ENCODE measurements around the gene CBLB. TPM values are rescaled to one million over a fixed set of nuclear protein-coding genes. Genes with fewer than 3 reads are reported as not detected.

CBLB gene
- total RNA-seq, 1 donor from 2014 or later: 19.8 TPM

DNA sequence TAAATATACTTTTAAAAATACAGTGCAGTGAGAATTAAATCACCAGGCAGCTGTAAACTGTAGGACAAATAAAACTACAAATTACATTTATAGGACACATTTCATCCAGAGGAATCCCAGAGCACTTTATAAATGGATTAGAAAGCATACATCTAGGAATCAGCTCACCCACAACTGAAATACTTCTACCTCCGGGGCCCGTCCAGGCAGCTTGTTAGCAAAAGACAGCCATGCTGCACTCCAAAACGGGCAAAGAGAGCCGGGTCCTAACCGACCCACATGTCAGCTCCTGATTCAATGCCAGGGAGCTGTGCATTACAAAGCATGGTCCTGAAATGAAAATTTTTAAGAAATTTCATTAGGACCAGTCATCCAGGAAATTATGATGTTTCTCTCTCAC, 234.1 kb downstream of the CBLB start:
- Histone ChIP-seq H3K36me3 (ENCODE audit: control insufficient read depth in 3 of 3, insufficient read depth in 3 of 3, low read length in 3 of 3) (no peaks in the 10 kb centered on the region), H3K4me3 (ENCODE audit: low read length in 3 of 3) (no peak overlapping the region), H3K27ac (ENCODE audit: low read depth, low read length) (no peak overlapping the region), H3K27me3 (ENCODE audit: control insufficient read depth in 3 of 3, insufficient read depth in 3 of 3, low read length in 3 of 3) (no peaks in the 10 kb centered on the region), H3K9me3 (ENCODE audit: control insufficient read depth in 3 of 3, low read length in 3 of 3) (no peaks in the 10 kb centered on the region), H3K9ac (ENCODE audit: low read depth in 1 of 3, low read length in 3 of 3) (no peak overlapping the region), H3K4me1 (ENCODE audit: control insufficient read depth in 3 of 3, insufficient read depth in 3 of 3, low read length in 3 of 3) (no peaks in the 10 kb centered on the region)

DNA sequence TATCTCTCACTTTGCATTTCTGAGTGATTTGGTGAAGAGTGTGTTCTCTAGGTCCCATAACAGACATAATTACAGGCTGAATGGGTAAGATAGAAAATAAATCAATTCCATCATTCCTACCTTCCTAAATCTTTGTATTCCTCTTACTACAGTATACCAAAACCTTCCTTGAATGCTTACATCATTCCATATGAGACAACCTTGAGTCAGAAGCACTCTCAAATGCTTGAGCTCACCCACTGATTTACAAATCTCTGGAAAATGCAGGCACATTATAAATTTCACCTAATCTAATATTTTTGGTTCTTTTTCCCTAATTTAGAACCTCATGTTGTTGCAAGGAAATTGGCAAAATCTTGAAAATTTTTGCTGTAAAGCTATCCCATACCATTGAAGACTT, 239.1 kb downstream of the CBLB start:
- no peak overlapping the region for H3K4me3 ChIP-seq (ENCODE audit: low read length in 3 of 3)
- H3K4me1 ChIP-seq (ENCODE audit: control insufficient read depth in 3 of 3, insufficient read depth in 3 of 3, low read length in 3 of 3): no peaks in the 10 kb centered on the region
- H3K9ac ChIP-seq (ENCODE audit: low read depth in 1 of 3, low read length in 3 of 3): no peak overlapping the region
- no peaks in the 10 kb centered on the region for H3K36me3 ChIP-seq (ENCODE audit: control insufficient read depth in 3 of 3, insufficient read depth in 3 of 3, low read length in 3 of 3)
- H3K9me3 ChIP-seq (ENCODE audit: control insufficient read depth in 3 of 3, low read length in 3 of 3): no peaks in the 10 kb centered on the region
- no peaks in the 10 kb centered on the region for H3K27me3 ChIP-seq (ENCODE audit: control insufficient read depth in 3 of 3, insufficient read depth in 3 of 3, low read length in 3 of 3)
- H3K27ac ChIP-seq (ENCODE audit: low read depth, low read length): no peak overlapping the region

DNA sequence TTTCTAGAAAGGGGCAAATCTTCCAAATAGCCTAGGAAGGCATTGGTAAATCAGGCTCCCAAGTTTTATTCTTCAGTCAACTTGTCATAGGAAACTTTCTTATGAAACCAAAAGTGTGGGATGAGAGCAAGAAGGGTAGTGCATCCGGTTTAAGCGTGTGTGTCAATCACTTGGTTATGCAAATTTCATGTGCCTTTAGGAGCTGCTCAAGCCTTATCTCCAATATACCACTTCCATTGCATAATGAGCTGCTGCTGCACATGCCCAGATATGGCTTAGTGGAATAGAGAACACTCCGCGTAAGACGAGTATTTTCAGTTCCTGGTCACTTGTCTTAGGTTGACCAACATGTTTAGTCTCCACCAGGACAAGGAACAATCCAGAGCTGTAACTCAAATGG, 242.1 kb downstream of the CBLB start:
- no peaks in the 10 kb centered on the region for H3K9me3 ChIP-seq (ENCODE audit: control insufficient read depth in 3 of 3, low read length in 3 of 3)
- H3K27me3 ChIP-seq (ENCODE audit: control insufficient read depth in 3 of 3, insufficient read depth in 3 of 3, low read length in 3 of 3): no peaks in the 10 kb centered on the region
- no peak overlapping the region for H3K9ac ChIP-seq (ENCODE audit: low read depth in 1 of 3, low read length in 3 of 3)
- no peak overlapping the region for H3K4me3 ChIP-seq (ENCODE audit: low read length in 3 of 3)
- H3K27ac ChIP-seq (ENCODE audit: low read depth, low read length): no peak overlapping the region
- no peaks in the 10 kb centered on the region for H3K4me1 ChIP-seq (ENCODE audit: control insufficient read depth in 3 of 3, insufficient read depth in 3 of 3, low read length in 3 of 3)
- no peaks in the 10 kb centered on the region for H3K36me3 ChIP-seq (ENCODE audit: control insufficient read depth in 3 of 3, insufficient read depth in 3 of 3, low read length in 3 of 3)

DNA sequence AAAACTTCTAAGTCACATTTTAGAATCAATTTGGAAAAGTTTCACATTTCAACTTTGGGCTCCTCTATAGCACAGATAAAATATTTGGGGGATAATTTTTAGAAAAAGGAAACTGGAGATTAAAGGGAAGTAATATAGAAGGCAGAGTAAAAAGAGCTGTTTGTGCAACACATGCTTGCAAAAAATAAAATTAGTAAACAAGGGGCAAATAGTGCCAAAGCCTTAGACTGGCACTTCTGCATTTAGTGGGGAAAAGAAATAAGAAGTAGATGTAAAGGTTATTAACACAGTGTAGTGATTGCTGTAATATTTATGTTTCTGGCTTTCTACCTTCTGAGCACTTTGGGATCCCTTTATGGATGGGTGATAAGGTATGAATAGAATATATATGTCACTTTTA, 246.6 kb downstream of the CBLB start:
- Histone ChIP-seq H3K9ac (ENCODE audit: low read depth in 1 of 3, low read length in 3 of 3) (no peak overlapping the region), H3K4me3 (ENCODE audit: low read length in 3 of 3) (no peak overlapping the region), H3K4me1 (ENCODE audit: control insufficient read depth in 3 of 3, insufficient read depth in 3 of 3, low read length in 3 of 3) (no peaks in the 10 kb centered on the region), H3K27ac (ENCODE audit: low read depth, low read length) (no peak overlapping the region), H3K36me3 (ENCODE audit: control insufficient read depth in 3 of 3, insufficient read depth in 3 of 3, low read length in 3 of 3) (no peaks in the 10 kb centered on the region), H3K27me3 (ENCODE audit: control insufficient read depth in 3 of 3, insufficient read depth in 3 of 3, low read length in 3 of 3) (no peaks in the 10 kb centered on the region), H3K9me3 (ENCODE audit: control insufficient read depth in 3 of 3, low read length in 3 of 3) (no peaks in the 10 kb centered on the region)

DNA sequence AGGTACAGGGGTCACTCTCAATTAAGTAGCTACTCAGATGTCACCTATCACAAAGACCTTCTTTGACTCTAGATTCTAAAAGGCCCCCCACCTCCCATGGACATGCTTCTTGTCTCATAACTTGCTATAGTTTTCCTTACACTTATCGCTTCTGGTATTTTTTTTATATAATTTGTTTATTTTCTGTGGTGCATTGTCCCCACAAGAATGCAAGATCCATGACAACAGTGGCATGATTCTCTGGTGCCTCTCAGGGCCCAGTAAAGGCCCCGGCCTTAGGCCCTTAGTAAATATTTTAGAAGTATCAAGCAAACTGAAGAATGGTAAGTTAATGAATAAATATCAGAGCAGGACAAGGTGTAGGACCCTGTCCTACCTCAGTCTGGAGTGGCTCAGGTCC, 248.6 kb downstream of the CBLB start:
- Histone ChIP-seq H3K27me3 (ENCODE audit: control insufficient read depth in 3 of 3, insufficient read depth in 3 of 3, low read length in 3 of 3) (no peaks in the 10 kb centered on the region), H3K4me3 (ENCODE audit: low read length in 3 of 3) (no peak overlapping the region), H3K4me1 (ENCODE audit: control insufficient read depth in 3 of 3, insufficient read depth in 3 of 3, low read length in 3 of 3) (no peaks in the 10 kb centered on the region), H3K9me3 (ENCODE audit: control insufficient read depth in 3 of 3, low read length in 3 of 3) (no peaks in the 10 kb centered on the region), H3K9ac (ENCODE audit: low read depth in 1 of 3, low read length in 3 of 3) (no peak overlapping the region), H3K36me3 (ENCODE audit: control insufficient read depth in 3 of 3, insufficient read depth in 3 of 3, low read length in 3 of 3) (no peaks in the 10 kb centered on the region), H3K27ac (ENCODE audit: low read depth, low read length) (no peak overlapping the region)

DNA sequence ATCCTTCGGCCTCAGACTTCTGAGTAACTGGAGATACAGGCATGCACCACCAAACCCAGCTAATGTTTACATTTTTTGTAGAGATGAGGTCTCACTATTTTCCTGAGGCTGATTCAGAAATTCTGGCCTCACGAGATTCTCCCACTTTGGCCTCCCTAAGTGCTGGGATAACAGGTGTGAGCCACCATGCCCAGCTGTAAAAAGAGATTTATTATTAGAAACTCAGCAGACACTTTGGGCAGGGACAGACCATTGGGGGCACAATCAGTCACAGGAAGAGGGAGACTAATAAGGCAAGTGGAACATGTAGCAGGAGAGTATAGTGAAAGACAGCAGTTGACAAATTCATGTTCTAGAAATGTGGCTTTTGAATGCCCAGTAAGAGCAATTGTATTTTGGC, 249.2 kb downstream of the CBLB start:
- no peak overlapping the region for H3K9ac ChIP-seq (ENCODE audit: low read depth in 1 of 3, low read length in 3 of 3)
- no peak overlapping the region for H3K4me3 ChIP-seq (ENCODE audit: low read length in 3 of 3)
- no peaks in the 10 kb centered on the region for H3K36me3 ChIP-seq (ENCODE audit: control insufficient read depth in 3 of 3, insufficient read depth in 3 of 3, low read length in 3 of 3)
- H3K4me1 ChIP-seq (ENCODE audit: control insufficient read depth in 3 of 3, insufficient read depth in 3 of 3, low read length in 3 of 3): no peaks in the 10 kb centered on the region
- no peak overlapping the region for H3K27ac ChIP-seq (ENCODE audit: low read depth, low read length)
- no peaks in the 10 kb centered on the region for H3K9me3 ChIP-seq (ENCODE audit: control insufficient read depth in 3 of 3, low read length in 3 of 3)
- H3K27me3 ChIP-seq (ENCODE audit: control insufficient read depth in 3 of 3, insufficient read depth in 3 of 3, low read length in 3 of 3): no peaks in the 10 kb centered on the region

DNA sequence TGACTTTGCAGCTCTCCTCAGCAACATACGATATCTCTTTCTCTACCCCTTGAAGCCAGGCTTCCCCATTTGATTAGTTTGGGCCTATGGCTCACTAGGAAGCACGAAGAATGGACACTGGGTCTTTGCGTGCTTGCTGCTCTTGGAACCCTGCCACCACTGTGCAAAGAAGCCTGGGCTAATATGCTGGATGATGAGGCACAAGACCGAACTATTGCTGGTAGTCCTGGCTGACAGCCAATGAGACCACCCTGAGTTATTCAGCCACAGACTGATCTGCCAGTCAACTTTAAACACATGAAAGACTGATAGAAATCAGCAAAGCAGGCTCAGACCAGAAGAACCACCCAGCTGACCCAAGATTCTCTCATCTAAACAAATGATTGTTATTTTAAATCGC, 250.3 kb downstream of the CBLB start:
- Histone ChIP-seq H3K4me1 (ENCODE audit: control insufficient read depth in 3 of 3, insufficient read depth in 3 of 3, low read length in 3 of 3) (no peaks in the 10 kb centered on the region), H3K27ac (ENCODE audit: low read depth, low read length) (no peak overlapping the region), H3K36me3 (ENCODE audit: control insufficient read depth in 3 of 3, insufficient read depth in 3 of 3, low read length in 3 of 3) (no peaks in the 10 kb centered on the region), H3K4me3 (ENCODE audit: low read length in 3 of 3) (no peak overlapping the region), H3K9ac (ENCODE audit: low read depth in 1 of 3, low read length in 3 of 3) (no peak overlapping the region), H3K9me3 (ENCODE audit: control insufficient read depth in 3 of 3, low read length in 3 of 3) (no peaks in the 10 kb centered on the region), H3K27me3 (ENCODE audit: control insufficient read depth in 3 of 3, insufficient read depth in 3 of 3, low read length in 3 of 3) (no peaks in the 10 kb centered on the region)

DNA sequence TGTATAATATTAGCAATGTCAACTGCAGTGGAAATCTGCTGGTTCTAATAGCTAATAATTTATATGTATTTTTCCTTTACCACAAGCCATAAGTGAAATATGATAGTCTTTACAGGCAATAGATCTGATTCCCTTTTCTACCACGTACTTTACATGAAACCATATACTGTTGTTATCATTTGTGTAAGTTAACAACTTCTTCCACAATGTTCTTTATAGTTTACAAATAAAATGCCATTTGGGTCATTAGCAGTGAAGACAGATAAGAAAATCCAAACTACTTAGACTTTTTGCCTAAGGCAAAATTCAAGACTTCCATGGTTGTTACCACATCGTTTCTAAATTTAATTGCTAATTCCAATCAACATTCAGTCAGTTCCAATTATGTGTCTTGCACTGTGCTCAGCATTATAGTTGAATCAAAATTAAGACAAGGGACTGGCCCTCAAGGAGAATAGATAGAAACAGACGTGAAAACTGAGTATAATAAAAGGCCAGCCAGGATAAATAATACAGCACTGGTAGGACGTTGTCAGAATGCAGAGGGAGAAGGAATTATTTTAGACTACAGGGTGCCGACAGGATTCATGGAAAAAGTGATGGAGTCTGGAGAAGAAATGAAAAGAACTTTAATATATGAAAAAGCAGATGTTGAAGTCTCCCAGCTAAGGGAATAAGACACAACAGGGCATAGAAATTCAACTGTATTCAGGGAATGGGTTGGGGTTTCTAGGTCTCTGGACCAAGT, 252.3 kb downstream of the CBLB start:
- no peaks in the 10 kb centered on the region for H3K36me3 ChIP-seq (ENCODE audit: control insufficient read depth in 3 of 3, insufficient read depth in 3 of 3, low read length in 3 of 3)
- H3K4me3 ChIP-seq (ENCODE audit: low read length in 3 of 3): no peak overlapping the region
- no peaks in the 10 kb centered on the region for H3K27me3 ChIP-seq (ENCODE audit: control insufficient read depth in 3 of 3, insufficient read depth in 3 of 3, low read length in 3 of 3)
- no peak overlapping the region for H3K27ac ChIP-seq (ENCODE audit: low read depth, low read length)
- no peaks in the 10 kb centered on the region for H3K9me3 ChIP-seq (ENCODE audit: control insufficient read depth in 3 of 3, low read length in 3 of 3)
- no peak overlapping the region for H3K9ac ChIP-seq (ENCODE audit: low read depth in 1 of 3, low read length in 3 of 3)
- H3K4me1 ChIP-seq (ENCODE audit: control insufficient read depth in 3 of 3, insufficient read depth in 3 of 3, low read length in 3 of 3): no peaks in the 10 kb centered on the region

DNA sequence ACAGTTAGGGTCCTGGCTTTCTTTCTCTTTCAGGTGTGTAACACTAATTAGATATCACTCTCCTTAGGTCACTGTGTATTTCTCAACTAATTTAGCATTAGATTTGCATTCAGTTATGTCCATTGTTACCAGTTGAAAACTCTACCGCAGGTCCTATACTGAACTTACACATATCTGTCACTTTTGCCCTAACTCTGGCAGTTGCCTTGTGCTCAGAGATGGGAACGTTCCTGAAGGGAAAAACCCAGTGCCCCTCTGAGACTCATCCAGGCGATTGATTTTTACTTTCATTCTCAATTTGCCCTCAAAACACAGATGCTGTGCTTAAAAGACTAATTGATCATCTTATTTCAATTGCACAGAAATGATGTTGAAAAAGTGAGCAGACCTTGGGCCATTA, 253.0 kb downstream of the CBLB start:
- H3K9ac ChIP-seq (ENCODE audit: low read depth in 1 of 3, low read length in 3 of 3): no peak overlapping the region
- no peaks in the 10 kb centered on the region for H3K4me1 ChIP-seq (ENCODE audit: control insufficient read depth in 3 of 3, insufficient read depth in 3 of 3, low read length in 3 of 3)
- no peak overlapping the region for H3K4me3 ChIP-seq (ENCODE audit: low read length in 3 of 3)
- H3K27me3 ChIP-seq (ENCODE audit: control insufficient read depth in 3 of 3, insufficient read depth in 3 of 3, low read length in 3 of 3): no peaks in the 10 kb centered on the region
- H3K27ac ChIP-seq (ENCODE audit: low read depth, low read length): no peak overlapping the region
- H3K36me3 ChIP-seq (ENCODE audit: control insufficient read depth in 3 of 3, insufficient read depth in 3 of 3, low read length in 3 of 3): no peaks in the 10 kb centered on the region
- no peaks in the 10 kb centered on the region for H3K9me3 ChIP-seq (ENCODE audit: control insufficient read depth in 3 of 3, low read length in 3 of 3)

DNA sequence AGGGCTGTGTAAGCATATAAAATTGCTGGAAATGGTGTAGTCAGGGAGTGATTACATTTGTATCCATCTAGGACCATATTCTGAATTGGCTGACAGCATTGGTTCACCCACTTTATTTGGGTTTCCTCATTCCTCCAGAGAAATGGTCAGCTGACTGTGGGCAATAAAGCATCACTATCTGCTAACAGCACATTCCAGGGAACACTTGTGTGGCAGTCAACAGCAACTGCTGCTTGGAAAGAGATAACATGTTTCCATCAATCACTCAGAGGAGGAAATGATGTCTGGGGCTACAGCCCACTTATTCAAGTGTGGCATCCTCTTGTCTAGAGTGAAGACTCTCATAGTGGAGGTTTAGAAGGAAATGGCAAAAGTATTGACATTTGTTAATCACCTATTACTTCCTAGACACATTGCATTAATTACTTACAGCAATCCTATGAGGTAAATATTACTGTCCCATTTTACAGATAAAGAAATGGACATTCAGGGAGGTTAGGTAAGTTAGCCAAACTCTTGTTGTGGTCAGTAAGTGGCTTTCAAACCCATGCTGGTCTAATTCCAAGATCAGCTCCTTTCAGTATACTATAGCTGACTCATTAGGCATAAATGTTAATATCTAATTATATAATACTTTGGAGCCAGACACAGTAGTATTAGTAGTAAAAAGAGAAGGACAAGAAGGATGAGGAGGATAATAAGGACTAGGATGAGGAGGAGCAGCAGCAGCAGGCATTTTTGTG, 254.4 kb downstream of the CBLB start:
- Histone ChIP-seq H3K4me3 (ENCODE audit: low read length in 3 of 3) (no peak overlapping the region), H3K9me3 (ENCODE audit: control insufficient read depth in 3 of 3, low read length in 3 of 3) (no peaks in the 10 kb centered on the region), H3K4me1 (ENCODE audit: control insufficient read depth in 3 of 3, insufficient read depth in 3 of 3, low read length in 3 of 3) (no peaks in the 10 kb centered on the region), H3K27ac (ENCODE audit: low read depth, low read length) (no peak overlapping the region), H3K9ac (ENCODE audit: low read depth in 1 of 3, low read length in 3 of 3) (no peak overlapping the region), H3K36me3 (ENCODE audit: control insufficient read depth in 3 of 3, insufficient read depth in 3 of 3, low read length in 3 of 3) (no peaks in the 10 kb centered on the region), H3K27me3 (ENCODE audit: control insufficient read depth in 3 of 3, insufficient read depth in 3 of 3, low read length in 3 of 3) (no peaks in the 10 kb centered on the region)
